ENCODE results near the gene PCCA.
"Not testable (repeated sequence)": the region's sequence is repeated elsewhere in the genome, so short reads cannot be mapped to it uniquely, and the experiment has no call there.

Gene PCCA

GRCh38 chr13:100362781-100363180 is 273.9 kb downstream of the PCCA start:
- no peak for DNase-seq (ENCODE audit: low spot score)

- DNase-seq (ENCODE audit: low spot score), result peak; percentile 8
These were observed 274.4 kb downstream of the PCCA start for GRCh38 chr13:100363285-100363711.

- no peak for DNase-seq (ENCODE audit: low spot score)
These were observed 275.0 kb downstream of the PCCA start for GRCh38 chr13:100363874-100364273.

- DNase-seq (ENCODE audit: low spot score), result no peak
These were observed 275.7 kb downstream of the PCCA start for GRCh38 chr13:100364591-100364990.

GRCh38 chr13:100365680-100366079 is 276.8 kb downstream of the PCCA start:
- DNase-seq (ENCODE audit: low spot score), result no peak

GRCh38 chr13:100378533-100378932 is 289.6 kb downstream of the PCCA start:
- no peak for DNase-seq (ENCODE audit: low spot score)

GRCh38 chr13:100381595-100382224 is 292.8 kb downstream of the PCCA start:
- DNase-seq (ENCODE audit: low spot score), result no peak

- peak; percentile 27 for DNase-seq (ENCODE audit: low spot score)
These were observed 293.9 kb downstream of the PCCA start for GRCh38 chr13:100382785-100383184.

GRCh38 chr13:100387416-100387815 is 298.5 kb downstream of the PCCA start:
- DNase-seq (ENCODE audit: low spot score), result no peak

GRCh38 chr13:100388150-100388549 is 299.3 kb downstream of the PCCA start:
- DNase-seq (ENCODE audit: low spot score), result not testable (repeated sequence)

GRCh38 chr13:100388923-100389322 is 300.0 kb downstream of the PCCA start:
- DNase-seq (ENCODE audit: low spot score), result no peak

GRCh38 chr13:100389617-100390016 is 300.7 kb downstream of the PCCA start:
- no peak for DNase-seq (ENCODE audit: low spot score)

GRCh38 chr13:100392709-100393630 is 304.1 kb downstream of the PCCA start:
- DNase-seq (ENCODE audit: low spot score), result peak; percentile 92

GRCh38 chr13:100394005-100394695 is 305.3 kb downstream of the PCCA start:
- DNase-seq (ENCODE audit: low spot score), result peak; percentile 66

GRCh38 chr13:100395698-100396373 is 306.9 kb downstream of the PCCA start:
- no peak for DNase-seq (ENCODE audit: low spot score)

GRCh38 chr13:100396776-100397175 is 307.9 kb downstream of the PCCA start:
- DNase-seq (ENCODE audit: low spot score), result no peak

GRCh38 chr13:100397627-100398026 is 308.7 kb downstream of the PCCA start:
- DNase-seq (ENCODE audit: low spot score), result no peak

GRCh38 chr13:100398360-100398759 is 309.5 kb downstream of the PCCA start:
- DNase-seq (ENCODE audit: low spot score), result no peak

- DNase-seq (ENCODE audit: low spot score), result no peak
These were observed 310.6 kb downstream of the PCCA start for GRCh38 chr13:100399455-100399854.

- no peak for DNase-seq (ENCODE audit: low spot score)
These were observed 314.8 kb downstream of the PCCA start for GRCh38 chr13:100403675-100404074.

- DNase-seq (ENCODE audit: low spot score), result no peak
These were observed 320.2 kb downstream of the PCCA start for GRCh38 chr13:100409132-100409531.

- peak; percentile 14 for DNase-seq (ENCODE audit: low spot score)
These were observed 334.5 kb downstream of the PCCA start for GRCh38 chr13:100423375-100423774.
